Adrenal gland (tissue), 5 donors: ENCODE data around the gene LYZL6.

Experiments
- POLR2A ChIP-seq, 2 donors: fragments of 450-650 bp; IDR thresholded peaks; one replicate each; pipeline ENCODE4 v1.6.1; 2017; ENCODE audit warnings: antibody characterized with exemption in 2 of 2, mild to moderate bottlenecking in 2 of 2, moderate library complexity in 1 of 2
- TF ChIP-seq, protein P1 (sequence below), 6 experiments: fragments of 450-650 bp in 4 of 6; fragments of 200-600 bp in 2 of 6; sonication (generic) in 1 of 6; IDR thresholded peaks; 1 replicate in 5 of 6; 2 replicates in 1 of 6; pipeline versions ENCODE4 v1.5.1 to v1.8.0; 2016 to 2021; ENCODE audit warnings: antibody characterized with exemption in 6 of 6, mild to moderate bottlenecking in 2 of 6, moderate library complexity in 1 of 6
- donor health status: DM: no; HTN: no; CAD: no.

GRCh38 chr17:35915153-35915964, 28.2 kb downstream of the LYZL6 start:
- TF ChIP-seq, protein P1, sequence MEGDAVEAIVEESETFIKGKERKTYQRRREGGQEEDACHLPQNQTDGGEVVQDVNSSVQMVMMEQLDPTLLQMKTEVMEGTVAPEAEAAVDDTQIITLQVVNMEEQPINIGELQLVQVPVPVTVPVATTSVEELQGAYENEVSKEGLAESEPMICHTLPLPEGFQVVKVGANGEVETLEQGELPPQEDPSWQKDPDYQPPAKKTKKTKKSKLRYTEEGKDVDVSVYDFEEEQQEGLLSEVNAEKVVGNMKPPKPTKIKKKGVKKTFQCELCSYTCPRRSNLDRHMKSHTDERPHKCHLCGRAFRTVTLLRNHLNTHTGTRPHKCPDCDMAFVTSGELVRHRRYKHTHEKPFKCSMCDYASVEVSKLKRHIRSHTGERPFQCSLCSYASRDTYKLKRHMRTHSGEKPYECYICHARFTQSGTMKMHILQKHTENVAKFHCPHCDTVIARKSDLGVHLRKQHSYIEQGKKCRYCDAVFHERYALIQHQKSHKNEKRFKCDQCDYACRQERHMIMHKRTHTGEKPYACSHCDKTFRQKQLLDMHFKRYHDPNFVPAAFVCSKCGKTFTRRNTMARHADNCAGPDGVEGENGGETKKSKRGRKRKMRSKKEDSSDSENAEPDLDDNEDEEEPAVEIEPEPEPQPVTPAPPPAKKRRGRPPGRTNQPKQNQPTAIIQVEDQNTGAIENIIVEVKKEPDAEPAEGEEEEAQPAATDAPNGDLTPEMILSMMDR (IDR thresholded peaks at IDR 0.05) = no peak
- TF ChIP-seq POLR2A (IDR thresholded peaks at IDR 0.05) = no peak
